H1 (cell line): ENCODE data around the gene TFAP2A. TPM values are rescaled to one million over a fixed set of nuclear protein-coding genes. Genes with fewer than 3 reads are reported as not detected.

Source experiments
- CTCF ChIA-PET: fragments of 300-600 bp; sonication (Branson Sonifier 250); formaldehyde crosslinking; loops from one replicate; lab custom pipeline; 2021; ENCODE audit not compliant: partially characterized antibody; lab: Charles Lee
- POLR2A ChIA-PET: fragments of 300-600 bp; sonication (Branson Sonifier 250); formaldehyde crosslinking; loops from one replicate; lab custom pipeline; 2021; ENCODE audit warnings: inconsistent platforms; ENCODE audit not compliant: partially characterized antibody; lab: Charles Lee
- DNase-seq, 2 experiments: peaks; one replicate each; pipeline versions ENCODE4 v3.0.0 to v3.0.0-alpha.2; 2010 to 2022; ENCODE audit warnings: low spot score in 2 of 2, low read depth in 1 of 2, mixed read lengths in 1 of 2
- FAIRE-seq: peaks from 2 replicates; lab custom pipeline; 2011; peaks lifted over from hg19 to GRCh38; lab: Jason Lieb, UNC
- H2AFZ ChIP-seq: 2 replicates; pipeline ENCODE4 v1.8.1; 2012; ENCODE audit warnings: low read length, inconsistent platforms
- H2AK5ac ChIP-seq: 2 replicates; pipeline ENCODE4 v1.6.1; 2013; ENCODE audit warnings: low read depth, low read length
- H2BK120ac ChIP-seq: replicated peaks from 2 replicates; pipeline ENCODE3; 2013; ENCODE audit warnings: low read depth, low read length, inconsistent platforms
- H2BK12ac ChIP-seq: 2 replicates; pipeline ENCODE4 v1.6.1; 2013; ENCODE audit warnings: low read depth, low read length
- H2BK15ac ChIP-seq: 2 replicates; pipeline ENCODE4 v1.6.1; 2013; ENCODE audit warnings: low read length
- H2BK20ac ChIP-seq: 2 replicates; pipeline ENCODE4 v1.6.1; 2013; ENCODE audit warnings: low read length
- H2BK5ac ChIP-seq: 2 replicates; pipeline ENCODE4 v1.6.1; 2013; ENCODE audit warnings: low read depth, low read length
- H3K14ac ChIP-seq: 2 replicates; pipeline ENCODE4 v1.6.1; 2013; ENCODE audit warnings: inconsistent platforms; ENCODE audit not compliant: insufficient read length
- H3K18ac ChIP-seq: 2 replicates; pipeline ENCODE4 v1.6.1; 2013; ENCODE audit warnings: low read length; ENCODE audit errors: extremely low read depth
- H3K23ac ChIP-seq: 2 replicates; pipeline ENCODE4 v1.6.1; 2013; ENCODE audit warnings: inconsistent platforms; ENCODE audit not compliant: insufficient read length
- H3K23me2 ChIP-seq: 2 replicates; pipeline ENCODE4 v1.6.1; 2013; ENCODE audit warnings: low read depth, low read length
- H3K27ac ChIP-seq: 2 replicates; pipeline ENCODE4 v1.6.1; 2011; ENCODE audit warnings: low read depth, low read length, inconsistent platforms
- H3K27me3 ChIP-seq, 4 experiments: replicated peaks in 1 of 4; 1 replicate in 1 of 4; 2 replicates in 3 of 4; pipeline versions ENCODE4 v1.6.1 to v1.8.1; 2011 to 2013; ENCODE audit warnings: low read length in 3 of 4, mild to moderate bottlenecking in 3 of 4, inconsistent platforms in 2 of 4, mixed read lengths in 2 of 4, moderate library complexity in 1 of 4; ENCODE audit not compliant: control insufficient read depth in 3 of 4, insufficient read depth in 3 of 4; ENCODE audit errors: extremely low read depth in 1 of 4
- H3K36me3 ChIP-seq, 4 experiments: 2 replicates each; pipeline versions ENCODE4 v1.6.1 to v1.8.1; 2011 to 2013; ENCODE audit warnings: mild to moderate bottlenecking in 4 of 4, low read length in 3 of 4, moderate library complexity in 2 of 4, control low read depth in 1 of 4, inconsistent platforms in 1 of 4; ENCODE audit not compliant: insufficient read depth in 4 of 4, control insufficient read depth in 2 of 4
- H3K4ac ChIP-seq: replicated peaks from 2 replicates; pipeline ENCODE3; 2013; ENCODE audit warnings: low read length, low read depth, mixed read lengths, inconsistent platforms; ENCODE audit not compliant: insufficient read length
- H3K4me1 ChIP-seq, 4 experiments: replicated peaks in 1 of 4; 1 replicate in 1 of 4; 2 replicates in 3 of 4; pipeline versions ENCODE4 v1.6.1 to v1.8.1; 2011 to 2013; ENCODE audit warnings: low read length in 3 of 4, inconsistent platforms in 2 of 4, mixed read lengths in 1 of 4; ENCODE audit not compliant: insufficient read depth in 4 of 4, control insufficient read depth in 3 of 4
- H3K4me2 ChIP-seq, 2 experiments: 2 replicates each; pipeline versions ENCODE4 v1.6.1 to v1.8.1; 2011 to 2013; ENCODE audit warnings: low read depth in 2 of 2, low read length in 2 of 2, control low read depth in 1 of 2, inconsistent platforms in 1 of 2, mild to moderate bottlenecking in 1 of 2; ENCODE audit not compliant: insufficient read depth in 1 of 2
- H3K4me3 ChIP-seq, 4 experiments: fragments of 200-600, 300-600 bp in 1 of 4; sonication (generic), shearing (Covaris generic), sonication (Bioruptor Twin) in 1 of 4; 2 replicates each; pipeline versions ENCODE4 v1.5.1 to v1.8.1; 2011 to 2016; ENCODE audit warnings: low read length in 4 of 4, low read depth in 3 of 4, control low read depth in 2 of 4, inconsistent platforms in 2 of 4, mild to moderate bottlenecking in 2 of 4, mixed read lengths in 1 of 4, moderate library complexity in 1 of 4; ENCODE audit not compliant: insufficient read depth in 2 of 4; ENCODE audit errors: extremely low read depth in 1 of 4
- H3K56ac ChIP-seq: replicated peaks from 2 replicates; pipeline ENCODE3; 2013; ENCODE audit warnings: low read depth, mild to moderate bottlenecking, mixed read lengths, low read length, inconsistent platforms; ENCODE audit not compliant: insufficient read length
- H3K79me1 ChIP-seq: 2 replicates; pipeline ENCODE4 v1.6.1; 2013; ENCODE audit warnings: low read depth, low read length, control low read depth
- H3K79me2 ChIP-seq, 2 experiments: 2 replicates each; pipeline versions ENCODE4 v1.6.1 to v1.8.1; 2012 to 2013; ENCODE audit warnings: low read length in 2 of 2, mild to moderate bottlenecking in 2 of 2, inconsistent platforms in 1 of 2; ENCODE audit not compliant: insufficient read depth in 2 of 2, control insufficient read depth in 1 of 2
- H3K9ac ChIP-seq, 4 experiments: replicated peaks in 1 of 4; 1 replicate in 1 of 4; 2 replicates in 3 of 4; pipeline versions ENCODE4 v1.6.1 to v1.8.1; 2011 to 2013; ENCODE audit warnings: low read depth in 3 of 4, low read length in 3 of 4, control low read depth in 2 of 4, mild to moderate bottlenecking in 2 of 4, moderate library complexity in 2 of 4, inconsistent platforms in 1 of 4; ENCODE audit errors: extremely low read depth in 1 of 4
- H3K9me3 ChIP-seq, 2 experiments: 2 replicates each; pipeline versions ENCODE4 v1.6.1 to v1.8.1; 2012 to 2013; ENCODE audit warnings: mild to moderate bottlenecking in 2 of 2, moderate library complexity in 2 of 2, control low read depth in 1 of 2, inconsistent platforms in 1 of 2, low read depth in 1 of 2, low read length in 1 of 2, mixed read lengths in 1 of 2; ENCODE audit not compliant: insufficient read depth in 2 of 2
- H4K20me1 ChIP-seq, 2 experiments: replicated peaks in 1 of 2; 2 replicates each; pipeline versions ENCODE3 to v1.8.1; 2011 to 2013; ENCODE audit warnings: inconsistent platforms in 2 of 2, low read length in 2 of 2, mild to moderate bottlenecking in 1 of 2; ENCODE audit not compliant: insufficient read depth in 2 of 2, control insufficient read depth in 1 of 2
- H4K5ac ChIP-seq: 2 replicates; pipeline ENCODE4 v1.6.1; 2013; ENCODE audit warnings: low read length, low read depth, mixed read lengths, inconsistent platforms; ENCODE audit not compliant: insufficient read length
- H4K8ac ChIP-seq: 2 replicates; pipeline ENCODE4 v1.8.0; 2013; ENCODE audit warnings: mild to moderate bottlenecking, moderate library complexity, low read length, inconsistent platforms; ENCODE audit not compliant: insufficient read depth; ENCODE audit errors: extremely low read depth
- H4K91ac ChIP-seq: replicated peaks from 2 replicates; pipeline ENCODE3; 2013; ENCODE audit warnings: low read length, mixed read lengths, inconsistent platforms; ENCODE audit not compliant: insufficient read length
- GABPA ChIP-seq: IDR thresholded peaks from 2 replicates; pipeline ENCODE4 v1.6.1; 2011; ENCODE audit warnings: mild to moderate bottlenecking, low read length, moderate library complexity, borderline replicate concordance; ENCODE audit not compliant: insufficient read depth
- POLR2A ChIP-seq, 2 experiments: IDR thresholded peaks; 1 replicate in 1 of 2; 2 replicates in 1 of 2; pipeline ENCODE4 v1.6.1; 2011; ENCODE audit warnings: low read depth in 2 of 2, low read length in 2 of 2, mild to moderate bottlenecking in 2 of 2; ENCODE audit errors: control extremely low read depth in 1 of 2
- WGBS, 2 experiments: shearing (Covaris generic) in 1 of 2; methylation state at CpG; one replicate each; pipeline versions ENCODE4 v1.1.6 to v1.1.7; 2013 to 2015; ENCODE audit warnings: low lambda C conversion rate in 2 of 2, mixed read lengths in 2 of 2, inconsistent platforms in 1 of 2, low coverage in 1 of 2, missing lambda C conversion rate in 1 of 2; ENCODE audit not compliant: insufficient replicate concordance in 2 of 2, insufficient coverage in 1 of 2, insufficient read length in 1 of 2; ENCODE audit errors: extremely low coverage in 1 of 2, missing lambda C conversion rate in 1 of 2; 5-methylcytosine and 5-hydroxymethylcytosine counted together
- polyA plus RNA-seq, 7 experiments: library from polyadenylated mRNA; depleted of rRNA in 3 of 7; stranded (reverse) in 5 of 7; unstranded in 2 of 7; fragments of >200 nt in 5 of 7; fragments of 200-250 nt in 2 of 7; gene quantifications; 1 replicate in 5 of 7; 2 replicates in 1 of 7; 4 replicates in 1 of 7; pipeline versions ENCODE4 v1.2.1 to v1.2.3, GENCODE V29; 2011 to 2013; ENCODE audit warnings: missing spikeins in 2 of 7, mixed read lengths in 2 of 7
- total RNA-seq: library from RNA; stranded (reverse); fragmentation: NEBNext Ultra II Directional; extraction: Animal tissue kit (Norgen Biotek cat#: 25700); gene quantifications from 2 replicates; pipeline ENCODE4 v1.2.1, GENCODE V29; 2021

The TFAP2A gene
- total and polyA plus RNA-seq, 2 of the 8 experiments (the other 6 are each of a cell fraction or from before 2014, with no cell fraction given): 0.23 TPM; not detected in 1

GRCh38 chr6:10359581-10359980 is 55.3 kb downstream of the TFAP2A start:
- Histone ChIP-seq H3K27me3 (no peaks in the 10 kb centered on the region), H3K4me1 (no peaks in the 10 kb centered on the region), H3K79me2 (no peaks in the 10 kb centered on the region), H3K9ac (no peak overlapping the region), H3K23ac (no peak overlapping the region), H2BK12ac (no peak overlapping the region), H3K18ac (no peak overlapping the region), H3K9me3 (no peaks in the 10 kb centered on the region), H4K5ac (no peak overlapping the region), H3K14ac (no peak overlapping the region), H2AK5ac (no peak overlapping the region), H3K36me3 (no peaks in the 10 kb centered on the region), H2BK120ac (no peak overlapping the region), H2BK15ac (no peak overlapping the region), H4K20me1 (no peaks in the 10 kb centered on the region), H4K8ac (no peak overlapping the region), H3K23me2 (no peaks in the 10 kb centered on the region), H3K4ac (no peak overlapping the region), H2BK20ac (no peak overlapping the region), H3K56ac (no peak overlapping the region), H4K91ac (no peak overlapping the region), H2AFZ (no peak overlapping the region), H3K4me2 (no peak overlapping the region), H3K79me1 (no peaks in the 10 kb centered on the region), H3K4me3 (no peak overlapping the region), H2BK5ac (no peak overlapping the region), H3K27ac (no peak overlapping the region)
- CTCF ChIA-PET: interaction anchor here (1.1 to 1.5 kb wide), 3 partner anchors 21 to 107 kb away, joined by 3 read pairs; no protein-coding TSS in a partner anchor
- POLR2A ChIA-PET: no interaction called here
- TF ChIP-seq GABPA (no peak), POLR2A (IDR thresholded peaks at IDR 0.05; ENCODE audit: control extremely low read depth in 1 of 2, low read depth in 2 of 2, low read length in 2 of 2) (no peak)
- FAIRE-seq: no peak
- no peak for DNase-seq
- 100% methylated on average over 1 of the region's 1 CpG; no CpG with 5 or more reads in 1 of the 2 experiments for WGBS, 2 experiments
